Measurements from ENCODE around the gene PRSS16. TPM values are rescaled to one million over a fixed set of nuclear protein-coding genes. Genes with fewer than 3 reads are reported as not detected.

PRSS16 gene
- total and polyA plus RNA-seq, 9 of the 15 experiments (the other 6 are each of a cell fraction or from before 2014, with no cell fraction given), result 4.5 to 21.3 (median 12.1) TPM

DNA sequence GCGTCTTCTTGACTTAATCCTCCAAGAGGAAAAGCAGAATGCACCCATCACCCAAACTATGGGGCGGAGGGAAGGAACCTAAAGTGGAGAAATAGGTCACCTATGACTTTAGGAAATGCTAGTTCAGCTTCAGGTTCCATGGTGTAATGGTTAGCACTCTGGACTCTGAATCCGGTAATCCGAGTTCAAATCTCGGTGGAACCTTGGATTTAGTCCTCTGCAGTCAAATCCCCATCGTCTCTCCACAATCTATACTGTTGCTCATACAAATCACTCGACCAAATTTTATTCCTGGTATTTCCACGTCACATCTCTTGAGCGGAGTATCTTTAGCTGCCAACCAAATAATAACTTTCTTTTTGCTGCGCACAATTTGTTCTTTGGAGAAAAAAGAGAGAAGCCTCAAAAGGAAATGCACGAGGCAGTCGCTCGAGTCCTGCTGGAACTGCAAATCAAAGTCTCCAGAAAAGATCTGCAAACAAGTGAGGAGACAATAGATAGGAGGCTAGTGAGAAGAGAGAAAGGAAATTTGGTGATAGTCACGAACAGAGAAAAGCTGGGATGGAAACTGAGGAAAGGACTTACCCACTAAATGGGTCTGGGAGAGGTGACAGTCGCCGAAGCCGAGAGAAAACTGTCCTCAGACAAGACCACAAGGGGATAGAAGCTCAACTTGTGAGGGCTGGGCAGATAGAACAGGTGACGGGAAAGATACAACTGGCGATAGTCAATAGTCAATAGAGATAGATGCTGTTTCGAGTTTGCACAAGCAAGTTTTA, 48.0 kb downstream of the PRSS16 start (continued):
- TF ChIP-seq CHD2 (IDR thresholded peaks at IDR 0.05; ENCODE audit: low read depth, low read length) (no peak), ERF (CRISPR knock-in tag; IDR thresholded peaks at IDR 0.05) (no peak), SRSF7 (optimal IDR thresholded peaks at IDR 0.05; ENCODE audit: low read depth, low read length) (no peak), STAG1 (CRISPR knock-in tag; IDR thresholded peaks at IDR 0.05; ENCODE audit: borderline replicate concordance) (no peak), YBX1 (IDR thresholded peaks at IDR 0.05) (no peak), ZNF707 (CRISPR knock-in tag; conservative IDR thresholded peaks at IDR 0.05) (no peak), PTRF (tag; IDR thresholded peaks at IDR 0.05) (no peak), ESRRA (IDR thresholded peaks at IDR 0.05; ENCODE audit: borderline replicate concordance, low read depth) (no peak), RBM15 (IDR thresholded peaks at IDR 0.05; ENCODE audit: insufficient read depth, low read length) (no peak), CBX1 (IDR thresholded peaks at IDR 0.05; ENCODE audit: low read depth) (no peak), SIRT6 (IDR thresholded peaks at IDR 0.05; ENCODE audit: low read depth, low read length) (no peak), HDGF (IDR thresholded peaks at IDR 0.05) (no peak), SRF (CRISPR knock-in tag; IDR thresholded peaks at IDR 0.05) (peak in 1 of 2 experiments; percentile 66; a peak in 1 of 4 replicates), MYBL2 (IDR thresholded peaks at IDR 0.05; ENCODE audit: low read depth) (no peak), MYBL2 (CRISPR knock-in tag; IDR thresholded peaks at IDR 0.05; ENCODE audit: borderline replicate concordance) (no peak)
- TF ChIP-seq, protein P1, sequence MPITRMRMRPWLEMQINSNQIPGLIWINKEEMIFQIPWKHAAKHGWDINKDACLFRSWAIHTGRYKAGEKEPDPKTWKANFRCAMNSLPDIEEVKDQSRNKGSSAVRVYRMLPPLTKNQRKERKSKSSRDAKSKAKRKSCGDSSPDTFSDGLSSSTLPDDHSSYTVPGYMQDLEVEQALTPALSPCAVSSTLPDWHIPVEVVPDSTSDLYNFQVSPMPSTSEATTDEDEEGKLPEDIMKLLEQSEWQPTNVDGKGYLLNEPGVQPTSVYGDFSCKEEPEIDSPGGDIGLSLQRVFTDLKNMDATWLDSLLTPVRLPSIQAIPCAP (CRISPR knock-in tag; IDR thresholded peaks at IDR 0.05; ENCODE audit: borderline replicate concordance), result no peak
- TF ChIP-seq, protein P2, sequence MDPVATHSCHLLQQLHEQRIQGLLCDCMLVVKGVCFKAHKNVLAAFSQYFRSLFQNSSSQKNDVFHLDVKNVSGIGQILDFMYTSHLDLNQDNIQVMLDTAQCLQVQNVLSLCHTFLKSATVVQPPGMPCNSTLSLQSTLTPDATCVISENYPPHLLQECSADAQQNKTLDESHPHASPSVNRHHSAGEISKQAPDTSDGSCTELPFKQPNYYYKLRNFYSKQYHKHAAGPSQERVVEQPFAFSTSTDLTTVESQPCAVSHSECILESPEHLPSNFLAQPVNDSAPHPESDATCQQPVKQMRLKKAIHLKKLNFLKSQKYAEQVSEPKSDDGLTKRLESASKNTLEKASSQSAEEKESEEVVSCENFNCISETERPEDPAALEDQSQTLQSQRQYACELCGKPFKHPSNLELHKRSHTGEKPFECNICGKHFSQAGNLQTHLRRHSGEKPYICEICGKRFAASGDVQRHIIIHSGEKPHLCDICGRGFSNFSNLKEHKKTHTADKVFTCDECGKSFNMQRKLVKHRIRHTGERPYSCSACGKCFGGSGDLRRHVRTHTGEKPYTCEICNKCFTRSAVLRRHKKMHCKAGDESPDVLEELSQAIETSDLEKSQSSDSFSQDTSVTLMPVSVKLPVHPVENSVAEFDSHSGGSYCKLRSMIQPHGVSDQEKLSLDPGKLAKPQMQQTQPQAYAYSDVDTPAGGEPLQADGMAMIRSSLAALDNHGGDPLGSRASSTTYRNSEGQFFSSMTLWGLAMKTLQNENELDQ (CRISPR knock-in tag; IDR thresholded peaks at IDR 0.05; ENCODE audit: borderline replicate concordance), result 0 out of 2 replicates have a peak, but pooled peaks have one; percentile 53
- TF ChIP-seq, protein P3, sequence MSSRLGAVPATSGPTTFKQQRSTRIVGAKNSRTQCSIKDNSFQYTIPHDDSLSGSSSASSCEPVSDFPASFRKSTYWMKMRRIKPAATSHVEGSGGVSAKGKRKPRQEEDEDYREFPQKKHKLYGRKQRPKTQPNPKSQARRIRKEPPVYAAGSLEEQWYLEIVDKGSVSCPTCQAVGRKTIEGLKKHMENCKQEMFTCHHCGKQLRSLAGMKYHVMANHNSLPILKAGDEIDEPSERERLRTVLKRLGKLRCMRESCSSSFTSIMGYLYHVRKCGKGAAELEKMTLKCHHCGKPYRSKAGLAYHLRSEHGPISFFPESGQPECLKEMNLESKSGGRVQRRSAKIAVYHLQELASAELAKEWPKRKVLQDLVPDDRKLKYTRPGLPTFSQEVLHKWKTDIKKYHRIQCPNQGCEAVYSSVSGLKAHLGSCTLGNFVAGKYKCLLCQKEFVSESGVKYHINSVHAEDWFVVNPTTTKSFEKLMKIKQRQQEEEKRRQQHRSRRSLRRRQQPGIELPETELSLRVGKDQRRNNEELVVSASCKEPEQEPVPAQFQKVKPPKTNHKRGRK (tag; IDR thresholded peaks at IDR 0.05), result peak; percentile 58; the same call in 1 of the 2 replicates
- TF ChIP-seq, protein P4, sequence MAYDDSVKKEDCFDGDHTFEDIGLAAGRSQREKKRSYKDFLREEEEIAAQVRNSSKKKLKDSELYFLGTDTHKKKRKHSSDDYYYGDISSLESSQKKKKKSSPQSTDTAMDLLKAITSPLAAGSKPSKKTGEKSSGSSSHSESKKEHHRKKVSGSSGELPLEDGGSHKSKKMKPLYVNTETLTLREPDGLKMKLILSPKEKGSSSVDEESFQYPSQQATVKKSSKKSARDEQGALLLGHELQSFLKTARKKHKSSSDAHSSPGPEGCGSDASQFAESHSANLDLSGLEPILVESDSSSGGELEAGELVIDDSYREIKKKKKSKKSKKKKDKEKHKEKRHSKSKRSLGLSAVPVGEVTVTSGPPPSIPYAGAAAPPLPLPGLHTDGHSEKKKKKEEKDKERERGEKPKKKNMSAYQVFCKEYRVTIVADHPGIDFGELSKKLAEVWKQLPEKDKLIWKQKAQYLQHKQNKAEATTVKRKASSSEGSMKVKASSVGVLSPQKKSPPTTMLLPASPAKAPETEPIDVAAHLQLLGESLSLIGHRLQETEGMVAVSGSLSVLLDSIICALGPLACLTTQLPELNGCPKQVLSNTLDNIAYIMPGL (CRISPR knock-in tag; IDR thresholded peaks at IDR 0.05), result no peak; the same call in 1 of the 2 replicates
- TF ChIP-seq, protein P5, sequence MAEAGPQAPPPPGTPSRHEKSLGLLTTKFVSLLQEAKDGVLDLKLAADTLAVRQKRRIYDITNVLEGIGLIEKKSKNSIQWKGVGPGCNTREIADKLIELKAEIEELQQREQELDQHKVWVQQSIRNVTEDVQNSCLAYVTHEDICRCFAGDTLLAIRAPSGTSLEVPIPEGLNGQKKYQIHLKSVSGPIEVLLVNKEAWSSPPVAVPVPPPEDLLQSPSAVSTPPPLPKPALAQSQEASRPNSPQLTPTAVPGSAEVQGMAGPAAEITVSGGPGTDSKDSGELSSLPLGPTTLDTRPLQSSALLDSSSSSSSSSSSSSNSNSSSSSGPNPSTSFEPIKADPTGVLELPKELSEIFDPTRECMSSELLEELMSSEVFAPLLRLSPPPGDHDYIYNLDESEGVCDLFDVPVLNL (CRISPR knock-in tag; IDR thresholded peaks at IDR 0.05; ENCODE audit: low read depth), result no peak

All from K562 (cell line).